Measurements from ENCODE around the gene TP63.

TP63 gene

GRCh38 chr3:189809583-189809982, 178.4 kb downstream of the TP63 start:
- no peak for DNase-seq (ENCODE audit: low read depth)

GRCh38 chr3:189812806-189813465, 181.7 kb downstream of the TP63 start:
- DNase-seq (ENCODE audit: low read depth) = no peak

- DNase-seq (ENCODE audit: low read depth) = no peak
These were observed 182.6 kb downstream of the TP63 start for GRCh38 chr3:189813647-189814240.

- no peak for DNase-seq (ENCODE audit: low read depth)
These were observed 189.2 kb downstream of the TP63 start for GRCh38 chr3:189820365-189820720.

- DNase-seq (ENCODE audit: low read depth) = no peak
These were observed 190.1 kb downstream of the TP63 start for GRCh38 chr3:189821262-189821661.

GRCh38 chr3:189822726-189823125, 191.5 kb downstream of the TP63 start:
- DNase-seq (ENCODE audit: low read depth) = no peak

- no peak for DNase-seq (ENCODE audit: low read depth)
These were observed 193.6 kb downstream of the TP63 start for GRCh38 chr3:189824629-189825312.

- no peak for DNase-seq (ENCODE audit: low read depth)
These were observed 195.4 kb downstream of the TP63 start for GRCh38 chr3:189826566-189826965.

GRCh38 chr3:189827108-189827507, 195.9 kb downstream of the TP63 start:
- DNase-seq (ENCODE audit: low read depth) = no peak

GRCh38 chr3:189830401-189830800, 199.2 kb downstream of the TP63 start:
- no peak for DNase-seq (ENCODE audit: low read depth)

- DNase-seq (ENCODE audit: low read depth) = no peak
These were observed 202.1 kb downstream of the TP63 start for GRCh38 chr3:189833266-189833665.

- no peak for DNase-seq (ENCODE audit: low read depth)
These were observed 202.8 kb downstream of the TP63 start for GRCh38 chr3:189833996-189834395.

GRCh38 chr3:189834462-189834861, 203.3 kb downstream of the TP63 start:
- no peak for DNase-seq (ENCODE audit: low read depth)

- no peak for DNase-seq (ENCODE audit: low read depth)
These were observed 205.6 kb downstream of the TP63 start for GRCh38 chr3:189836795-189837194.

- no peak for DNase-seq (ENCODE audit: low read depth)
These were observed 207.1 kb downstream of the TP63 start for GRCh38 chr3:189838291-189838690.

- DNase-seq (ENCODE audit: low read depth) = no peak
These were observed 208.4 kb downstream of the TP63 start for GRCh38 chr3:189839576-189839975.

GRCh38 chr3:189841473-189842205, 210.4 kb downstream of the TP63 start:
- no peak for DNase-seq (ENCODE audit: low read depth)

- DNase-seq (ENCODE audit: low read depth) = no peak
These were observed 211.8 kb downstream of the TP63 start for GRCh38 chr3:189842681-189843602.

GRCh38 chr3:189845069-189845468, 213.9 kb downstream of the TP63 start:
- no peak for DNase-seq (ENCODE audit: low read depth)

- no peak for DNase-seq (ENCODE audit: low read depth)
These were observed 217.3 kb downstream of the TP63 start for GRCh38 chr3:189848395-189849040.

- no peak for DNase-seq (ENCODE audit: low read depth)
These were observed 218.1 kb downstream of the TP63 start for GRCh38 chr3:189849262-189849661.

Measured in activated T-cell treated with anti-CD3 and anti-CD28 coated beads for 1 hour (primary cell).